HG02798 (cell line): ENCODE data around the gene PRRT1.
A peak's percentile ranks its signal among the peaks of the same experiment; 100 is the strongest.

Experiments
- ATAC-seq: cut with Tn5 transposase; IDR thresholded peaks from one replicate; pipeline ENCODE4 v1.9.1; 2021; ENCODE audit warnings: mild to moderate bottlenecking; ENCODE audit not compliant: unreplicated experiment, poor library complexity

Gene PRRT1

GRCh38 chr6:32175711-32176475, 24.2 kb upstream of the PRRT1 start, which contains the start of gene AGPAT1:
Gene AGPAT1 (minus strand): TSS chr6:32176084. CDS start chr6:32171496, 4,588 bp downstream.
- peak; percentile 51 for ATAC-seq

DNA sequence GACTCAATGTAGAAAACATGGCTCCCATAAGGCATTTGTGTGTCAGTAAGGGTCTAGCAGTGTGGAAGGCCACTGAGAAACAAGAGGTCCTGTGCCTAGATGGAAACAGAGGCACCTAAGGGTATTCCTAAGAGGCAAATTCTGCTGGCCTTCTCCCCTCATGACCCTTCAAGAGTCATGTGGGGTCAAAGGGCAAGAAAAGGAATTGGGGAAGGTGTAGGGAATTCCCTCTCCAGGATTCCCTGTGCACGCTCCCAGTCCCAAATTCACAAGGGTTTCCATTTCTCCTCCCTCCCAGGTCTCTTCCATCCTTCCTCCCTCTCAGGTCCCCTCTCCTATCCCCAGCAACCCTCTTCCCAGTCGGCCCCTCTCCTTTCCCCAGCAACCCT, 23.6 kb upstream of the PRRT1 start:
- no peak for ATAC-seq

DNA sequence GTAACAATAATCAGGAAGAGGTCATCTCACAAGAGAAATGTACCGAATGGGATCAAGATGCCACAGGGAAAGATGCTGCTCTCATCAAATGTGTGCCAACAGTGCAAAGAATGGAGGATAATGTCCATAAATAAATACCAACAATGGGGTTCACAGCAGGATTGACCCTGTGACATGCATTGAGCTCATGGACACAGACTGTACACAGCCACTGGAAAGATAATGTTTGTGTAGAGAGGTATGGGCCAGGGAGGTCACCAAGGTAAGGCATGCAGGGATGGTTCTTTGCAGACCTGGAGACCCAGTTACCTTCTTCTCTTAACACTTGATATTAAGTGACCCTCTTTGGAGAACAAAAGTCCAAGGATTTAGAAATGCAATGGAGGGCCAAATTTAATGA, 22.7 kb upstream of the PRRT1 start:
- no peak for ATAC-seq

DNA sequence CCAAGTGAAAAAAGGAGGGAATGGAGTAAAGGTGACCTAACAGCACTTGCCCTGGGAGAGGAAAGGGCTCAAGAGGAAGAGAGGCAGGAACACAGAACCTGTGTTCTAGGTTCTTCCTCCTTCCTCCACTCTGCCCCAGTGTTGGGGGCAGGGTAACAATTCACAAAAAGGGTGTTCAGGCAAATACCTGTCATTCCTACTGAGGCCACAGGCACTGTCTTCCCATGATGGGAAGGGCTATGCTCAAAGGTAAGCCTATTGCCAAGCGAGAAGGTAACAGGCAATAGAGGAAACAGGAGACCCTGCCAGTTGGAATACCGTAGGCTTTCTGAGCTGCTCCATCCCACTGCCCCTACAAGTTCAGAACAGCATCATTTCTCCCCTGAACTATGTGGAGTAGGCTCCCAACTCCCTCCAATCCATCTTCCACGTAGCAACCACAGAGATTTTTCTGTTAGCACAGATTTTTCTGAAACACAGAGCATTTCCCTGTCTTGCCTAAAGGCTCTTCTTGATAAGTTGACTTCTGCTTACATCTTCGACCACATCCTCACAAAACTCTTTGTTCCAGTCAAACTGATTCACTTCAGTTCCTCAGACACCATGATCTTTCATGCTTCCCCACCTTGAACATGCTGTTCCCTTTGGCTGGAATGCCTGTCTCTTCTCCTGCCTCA, 21.4 kb upstream of the PRRT1 start:
- ATAC-seq = no peak

GRCh38 chr6:32171234-32171633, 19.5 kb upstream of the PRRT1 start:
- ATAC-seq = no peak

- ATAC-seq = no peak
Measured at GRCh38 chr6:32170294-32170693, 18.6 kb upstream of the PRRT1 start.

DNA sequence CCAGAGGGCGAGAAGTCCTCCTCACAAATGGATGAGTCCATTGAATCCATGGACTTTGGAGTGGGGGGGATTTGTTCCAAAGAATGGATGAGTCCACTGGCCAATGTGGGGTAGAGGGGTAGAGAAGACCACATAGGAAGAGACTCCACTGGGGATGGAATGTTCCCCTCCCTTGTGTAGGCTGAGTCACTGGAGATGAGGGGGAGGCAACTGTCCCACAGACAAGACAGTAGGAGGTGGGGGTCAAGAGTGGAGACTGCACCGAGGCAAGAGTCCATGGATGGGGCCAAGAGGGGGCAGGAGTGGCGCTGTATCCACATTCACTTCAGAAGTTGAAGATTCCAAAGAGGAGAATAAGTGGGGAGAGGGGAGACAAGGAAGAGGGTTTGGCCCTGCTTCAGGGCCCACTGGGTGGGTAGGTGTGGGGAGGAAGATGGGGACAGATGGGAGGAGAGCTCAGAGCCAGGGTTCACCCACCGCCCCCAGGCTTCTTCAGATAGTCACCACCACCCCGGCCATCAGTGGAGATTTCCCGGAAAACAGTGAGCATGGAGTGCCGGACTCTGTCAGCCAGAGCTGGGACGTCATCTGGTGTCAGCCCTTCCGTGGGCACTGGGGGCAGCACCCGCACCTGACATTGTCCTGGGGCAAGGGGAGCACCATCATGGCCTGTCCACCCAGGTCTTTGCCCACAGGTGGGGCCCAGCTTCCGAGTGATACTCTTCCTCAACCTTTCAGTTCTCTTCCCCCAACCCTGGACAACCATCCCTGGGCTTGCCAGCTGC, 17.3 kb upstream of the PRRT1 start:
- no peak for ATAC-seq

- no peak for ATAC-seq
Measured at GRCh38 chr6:32168350-32168749, 16.6 kb upstream of the PRRT1 start.

GRCh38 chr6:32167761-32168262, 16.1 kb upstream of the PRRT1 start:
- no peak for ATAC-seq

GRCh38 chr6:32167154-32167760, 15.5 kb upstream of the PRRT1 start:
- no peak for ATAC-seq

DNA sequence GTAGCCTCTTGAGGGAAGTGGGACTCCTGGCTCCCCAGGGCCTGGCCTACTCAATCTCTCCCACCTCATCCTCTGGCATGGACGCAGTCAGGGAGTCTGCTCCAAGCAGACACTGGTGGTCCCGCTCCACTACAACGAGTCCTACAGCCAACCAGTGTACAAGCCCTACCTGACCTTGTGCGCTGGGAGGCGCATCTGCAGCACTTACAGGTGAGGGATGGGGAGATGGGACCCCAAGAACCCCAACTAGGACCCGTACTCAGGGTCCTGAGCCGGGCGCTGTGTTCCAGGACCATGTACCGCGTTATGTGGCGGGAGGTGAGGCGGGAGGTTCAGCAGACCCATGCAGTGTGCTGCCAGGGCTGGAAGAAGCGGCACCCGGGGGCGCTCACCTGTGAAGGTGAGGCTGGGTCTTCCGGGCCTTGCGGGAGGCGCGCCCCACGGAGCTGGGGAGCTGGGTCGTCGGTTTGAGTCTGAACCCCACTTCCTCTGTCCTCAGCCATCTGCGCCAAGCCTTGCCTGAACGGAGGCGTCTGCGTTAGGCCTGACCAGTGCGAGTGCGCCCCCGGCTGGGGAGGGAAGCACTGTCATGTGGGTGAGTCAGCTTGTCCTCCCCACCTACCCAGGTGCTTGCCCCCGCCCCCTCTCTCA, 14.8 kb upstream of the PRRT1 start:
- ATAC-seq = no peak

GRCh38 chr6:32164295-32164694, 12.6 kb upstream of the PRRT1 start, which contains the start of gene EGFL8:
Gene EGFL8 (plus strand): TSS chr6:32164595. CDS start chr6:32166166, 1,571 bp downstream.
- ATAC-seq = no peak

- no peak for ATAC-seq
Measured at GRCh38 chr6:32163559-32164258, 12.0 kb upstream of the PRRT1 start.

DNA sequence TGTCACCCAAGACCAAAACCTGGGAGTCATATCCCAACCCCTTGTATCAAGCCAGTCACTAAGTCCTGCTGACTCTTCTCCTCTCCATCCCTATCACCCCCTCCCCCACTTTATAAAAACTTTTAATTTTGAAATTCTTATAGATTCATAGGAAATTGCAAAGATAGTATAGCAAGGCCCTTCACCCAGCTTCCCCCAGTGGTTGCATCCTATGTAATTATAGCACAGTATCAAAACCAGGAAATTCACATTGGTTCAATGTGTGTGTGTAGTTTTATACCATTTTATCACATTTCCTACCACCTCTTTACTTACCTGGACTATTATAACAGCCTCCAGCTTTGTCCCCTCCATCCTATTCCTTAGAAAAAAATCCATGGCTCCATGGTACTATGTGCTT, 6.3 kb upstream of the PRRT1 start:
- no peak for ATAC-seq

DNA sequence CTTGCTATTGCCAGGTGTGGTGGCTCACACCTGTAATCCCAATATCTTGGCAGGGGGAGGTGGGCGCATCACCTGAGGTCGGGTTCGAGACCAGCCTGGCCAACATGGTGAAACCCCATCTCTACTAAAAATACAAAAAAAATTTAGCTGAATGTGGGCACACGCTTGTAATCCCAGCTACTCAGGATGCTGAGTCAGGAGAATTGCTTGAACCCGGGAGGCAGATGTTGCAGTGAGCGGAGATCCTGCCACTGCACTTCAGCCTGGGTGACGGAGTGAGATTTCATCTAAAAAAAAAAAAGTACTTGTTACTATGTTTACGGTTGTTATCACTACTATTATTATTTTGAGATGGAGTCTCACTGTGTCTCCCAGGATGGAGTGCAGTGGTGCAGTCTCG, 5.2 kb upstream of the PRRT1 start:
- ATAC-seq = no peak

GRCh38 chr6:32154514-32155161, 2.9 kb upstream of the PRRT1 start:
- ATAC-seq = peak; percentile 52

DNA sequence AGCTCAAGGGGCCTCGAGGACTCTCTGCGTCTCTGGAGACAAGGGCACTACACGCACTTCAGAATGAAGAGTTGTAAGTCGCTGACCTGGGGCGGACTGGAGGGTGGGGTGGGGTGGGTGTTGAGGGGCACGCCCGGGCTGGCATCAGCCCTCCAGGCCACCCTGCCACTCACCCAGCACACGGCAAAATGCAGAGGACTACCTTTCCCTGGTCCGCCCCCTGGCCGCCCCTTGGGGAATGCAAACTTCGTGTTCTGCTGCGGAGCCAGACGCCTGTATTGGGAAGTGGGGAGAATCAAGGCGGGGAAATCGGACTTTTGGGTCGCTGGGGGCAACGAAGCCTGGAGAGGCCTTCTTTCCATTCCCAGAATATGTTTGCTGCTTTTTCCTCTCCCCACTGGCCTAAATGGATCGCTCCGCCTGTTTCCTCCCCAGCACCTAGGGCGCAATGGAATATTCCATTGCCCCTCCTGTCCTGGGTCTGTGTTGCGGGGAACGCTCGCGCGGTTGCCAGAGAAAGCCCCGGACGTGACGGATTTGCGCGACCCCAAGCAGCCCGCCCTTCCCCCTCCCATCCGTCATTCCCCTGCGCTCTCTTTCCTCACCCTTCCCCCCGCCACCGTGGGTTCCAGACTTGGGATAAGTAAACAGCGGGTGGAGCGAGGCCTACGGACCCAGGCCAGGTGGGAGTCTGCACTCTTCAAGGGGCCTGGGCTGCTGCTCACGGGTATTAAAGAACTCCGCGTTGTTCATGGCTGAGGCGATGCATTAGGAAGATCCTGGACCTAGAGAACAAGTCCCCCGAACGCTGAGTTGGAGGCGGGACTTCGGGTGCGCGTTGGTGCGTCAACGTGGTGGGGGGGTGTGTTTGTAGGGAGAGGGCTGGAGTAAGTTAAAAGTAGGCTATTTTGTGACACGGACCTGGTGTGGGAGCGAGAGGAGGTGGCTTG, 2.1 kb upstream of the PRRT1 start, which contains the start of gene PPT2:
Gene PPT2, plus strand, starts transcription at position 578 of the 950 bp plus-strand sequence. CDS start 454 bp downstream, outside the sequence.
- ATAC-seq = no peak
